Measurements from ENCODE around the gene CLIC6.

- TF ChIP-seq CTCF (conservative IDR thresholded peaks at IDR 0.05; ENCODE audit: low read depth, low read length) (no peak), EZH2phosphoT487 (IDR thresholded peaks at IDR 0.05; ENCODE audit: borderline replicate concordance, low read length) (no peak)
Observed at GRCh38 chr21:34762786-34763185, 94.0 kb downstream of the CLIC6 start.
